ENCODE measurements around the gene ERC2.

GRCh38 chr3:56347219-56347871, 120.9 kb downstream of the ERC2 start:
- TF ChIP-seq, protein P1, sequence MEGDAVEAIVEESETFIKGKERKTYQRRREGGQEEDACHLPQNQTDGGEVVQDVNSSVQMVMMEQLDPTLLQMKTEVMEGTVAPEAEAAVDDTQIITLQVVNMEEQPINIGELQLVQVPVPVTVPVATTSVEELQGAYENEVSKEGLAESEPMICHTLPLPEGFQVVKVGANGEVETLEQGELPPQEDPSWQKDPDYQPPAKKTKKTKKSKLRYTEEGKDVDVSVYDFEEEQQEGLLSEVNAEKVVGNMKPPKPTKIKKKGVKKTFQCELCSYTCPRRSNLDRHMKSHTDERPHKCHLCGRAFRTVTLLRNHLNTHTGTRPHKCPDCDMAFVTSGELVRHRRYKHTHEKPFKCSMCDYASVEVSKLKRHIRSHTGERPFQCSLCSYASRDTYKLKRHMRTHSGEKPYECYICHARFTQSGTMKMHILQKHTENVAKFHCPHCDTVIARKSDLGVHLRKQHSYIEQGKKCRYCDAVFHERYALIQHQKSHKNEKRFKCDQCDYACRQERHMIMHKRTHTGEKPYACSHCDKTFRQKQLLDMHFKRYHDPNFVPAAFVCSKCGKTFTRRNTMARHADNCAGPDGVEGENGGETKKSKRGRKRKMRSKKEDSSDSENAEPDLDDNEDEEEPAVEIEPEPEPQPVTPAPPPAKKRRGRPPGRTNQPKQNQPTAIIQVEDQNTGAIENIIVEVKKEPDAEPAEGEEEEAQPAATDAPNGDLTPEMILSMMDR (IDR thresholded peaks at IDR 0.05) = peak in 1 of 6 experiments; percentile 16
- TF ChIP-seq EP300 (IDR thresholded peaks at IDR 0.05) = no peak

Data from upper lobe of left lung (tissue), 4 donors.